Daoy (cell line): ENCODE data around the gene FPR1. TPM values are rescaled to one million over a fixed set of nuclear protein-coding genes. Genes with fewer than 3 reads are reported as not detected.

ENCODE experiments used
- DNase-seq: peaks from one replicate; pipeline ENCODE4 v3.0.0-alpha.2; 2015; ENCODE audit warnings: low read depth
- total RNA-seq: library from RNA; depleted of rRNA; stranded (reverse); fragments of >200 nt; shearing (Covaris generic); gene quantifications from 2 replicates; pipeline ENCODE4 v1.2.3, GENCODE V29; 2014

Gene FPR1
- total RNA-seq, 1 experiment from 2014 or later: 0.74 TPM

DNA sequence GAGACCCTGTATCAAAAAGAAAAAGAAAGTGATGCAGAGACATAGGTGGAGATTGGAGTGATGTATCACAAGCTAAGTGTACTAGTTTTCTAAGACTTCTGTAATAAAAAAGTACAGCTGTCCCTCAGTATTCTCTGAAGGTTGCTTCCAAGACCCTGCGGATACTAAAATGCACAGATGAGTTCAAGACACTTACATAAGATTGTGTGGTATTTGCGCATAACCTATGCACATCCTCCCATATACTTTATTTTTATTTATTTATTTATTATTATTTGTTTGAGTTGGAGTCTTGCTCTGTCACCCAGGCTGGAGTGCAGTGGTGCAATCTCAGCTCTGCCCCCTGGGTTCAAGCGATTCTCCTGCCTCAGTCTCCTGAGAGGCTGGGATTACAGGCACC, 14.3 kb downstream of the FPR1 start:
- DNase-seq: no peak

DNA sequence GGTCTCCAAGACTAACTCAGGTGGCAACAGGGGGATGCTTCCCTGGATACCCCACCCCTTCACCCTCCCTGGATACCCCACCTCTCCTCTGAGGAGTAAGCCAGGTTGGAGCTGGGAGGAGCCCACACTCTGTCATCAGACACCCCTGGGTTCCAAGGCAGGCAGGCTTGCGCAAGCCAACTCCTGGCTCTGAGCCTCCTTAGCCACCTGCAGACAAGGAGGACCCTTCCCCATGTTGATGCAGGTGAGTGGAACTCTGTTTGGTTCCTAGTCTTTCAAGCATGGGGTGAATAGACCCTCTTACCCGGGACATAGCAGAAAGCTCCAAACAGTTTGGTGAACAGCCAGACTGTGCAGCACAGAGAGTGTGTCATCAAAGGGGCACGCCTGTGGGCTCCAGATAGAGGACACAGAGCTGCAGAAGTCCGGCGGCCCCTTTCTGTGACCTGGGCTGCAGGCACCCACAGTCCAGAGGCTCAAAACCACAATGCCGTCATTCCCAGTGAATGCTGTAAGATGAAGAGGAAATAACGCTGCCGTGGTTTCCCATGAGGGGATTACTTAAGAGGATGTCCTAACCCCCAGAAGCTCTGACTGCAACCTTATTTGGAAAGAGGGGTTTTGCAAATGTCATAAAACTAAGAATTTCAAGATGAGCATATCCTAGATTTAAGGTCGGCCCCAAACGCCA, 15.8 kb downstream of the FPR1 start:
- peak; percentile 80 for DNase-seq

DNA sequence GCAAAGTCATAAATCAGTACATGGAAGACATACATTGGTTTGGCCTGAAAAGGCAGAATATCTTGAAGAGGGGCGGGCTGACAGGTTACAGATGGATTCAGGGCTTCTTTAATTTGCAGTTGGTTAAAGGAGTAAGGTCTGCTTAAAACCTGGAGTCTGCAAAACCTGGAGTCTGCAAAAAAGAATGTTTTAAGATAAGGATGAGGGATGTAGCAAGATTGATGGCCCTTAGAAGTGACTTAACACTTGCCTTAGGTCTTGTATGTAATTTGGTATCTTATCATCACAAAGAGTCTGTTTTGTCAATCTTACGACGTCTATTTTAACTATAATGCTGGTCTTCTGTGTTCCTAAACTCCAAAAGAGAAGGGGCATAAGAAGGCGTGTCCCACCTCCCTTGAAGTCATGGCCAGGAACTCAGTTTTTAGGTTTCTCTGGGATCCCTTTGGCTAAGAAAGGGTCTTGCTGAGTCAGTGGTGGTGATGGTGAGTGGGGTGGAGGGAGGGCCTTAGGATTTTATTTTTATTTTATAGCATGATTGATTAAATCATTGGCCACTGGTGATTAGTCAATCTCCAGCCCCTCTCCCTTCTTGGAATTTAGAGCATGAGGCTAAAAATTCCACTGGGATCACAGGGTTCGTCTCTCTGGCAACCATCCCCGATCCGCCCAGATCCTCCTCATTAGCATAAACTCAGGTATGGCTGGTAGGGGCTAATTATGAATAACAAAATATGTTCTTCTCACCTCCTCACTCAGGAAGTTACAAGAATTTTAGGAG, 17.7 kb downstream of the FPR1 start:
- no peak for DNase-seq

DNA sequence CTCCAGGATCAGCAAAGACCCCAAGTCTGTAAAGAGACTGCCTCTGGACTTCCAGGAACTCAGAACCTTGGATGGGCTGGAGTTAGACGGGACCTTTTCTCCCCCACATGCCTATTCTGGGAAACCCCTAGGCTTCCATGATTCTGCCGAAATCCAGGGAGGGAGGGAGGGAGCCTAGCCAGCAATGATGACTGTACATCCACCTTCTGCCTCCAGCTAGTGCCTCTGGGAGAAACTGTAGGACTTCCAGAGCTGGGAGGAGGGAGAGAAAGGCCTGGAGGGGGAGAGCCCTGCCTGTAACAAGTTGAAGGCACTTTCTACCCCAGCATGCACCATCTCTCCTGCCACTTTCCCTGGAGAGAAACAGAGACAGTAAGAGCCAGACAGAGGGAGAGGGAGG, 21.9 kb downstream of the FPR1 start:
- DNase-seq: no peak

DNA sequence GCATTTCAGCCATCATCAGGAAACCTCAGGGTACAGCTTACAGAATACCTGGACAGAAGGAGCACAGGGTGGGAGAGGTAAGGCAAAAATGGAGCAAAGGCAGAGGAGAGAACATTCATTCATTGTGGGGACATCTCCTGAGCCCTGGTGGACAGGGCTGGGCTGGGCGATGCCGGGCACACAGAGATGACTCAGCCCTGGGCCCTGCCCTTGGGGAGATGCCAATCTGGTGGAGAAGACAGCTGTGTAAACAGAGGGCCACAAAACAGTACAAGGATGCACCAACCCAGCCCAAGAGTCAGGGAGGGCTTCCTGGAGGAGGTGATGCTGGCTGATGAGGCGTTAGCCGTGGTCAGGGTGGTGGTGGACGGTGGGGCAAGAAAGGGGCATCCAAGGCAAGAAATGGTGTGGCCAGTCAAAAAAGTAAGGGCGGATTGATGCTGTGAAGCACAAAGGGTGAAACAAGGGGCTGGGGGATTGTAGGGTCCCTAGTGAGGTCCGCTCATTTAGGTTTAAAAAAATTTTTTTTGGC, 24.3 kb downstream of the FPR1 start:
- DNase-seq: peak; percentile 86

DNA sequence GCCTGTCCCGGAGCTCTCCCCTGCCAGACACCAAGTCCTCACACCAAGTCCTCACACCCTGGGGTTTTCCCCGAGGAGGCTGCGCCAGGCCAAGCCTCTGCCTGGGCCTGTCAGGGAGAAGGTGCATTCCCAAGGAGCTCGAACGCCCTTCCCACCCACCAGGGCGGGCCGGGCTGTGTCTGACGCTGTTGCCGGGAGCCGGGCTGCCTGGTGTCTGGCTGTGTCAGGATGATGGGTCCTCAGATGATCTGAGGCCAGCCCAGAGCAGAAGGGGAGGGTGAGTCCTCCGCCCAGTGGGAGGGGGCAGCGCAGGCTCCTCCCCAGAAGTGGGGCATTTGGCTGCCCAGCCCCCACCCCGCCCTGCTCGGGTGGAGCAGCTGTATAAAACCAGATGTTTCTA, 25.6 kb downstream of the FPR1 start:
- DNase-seq: peak; percentile 85

DNA sequence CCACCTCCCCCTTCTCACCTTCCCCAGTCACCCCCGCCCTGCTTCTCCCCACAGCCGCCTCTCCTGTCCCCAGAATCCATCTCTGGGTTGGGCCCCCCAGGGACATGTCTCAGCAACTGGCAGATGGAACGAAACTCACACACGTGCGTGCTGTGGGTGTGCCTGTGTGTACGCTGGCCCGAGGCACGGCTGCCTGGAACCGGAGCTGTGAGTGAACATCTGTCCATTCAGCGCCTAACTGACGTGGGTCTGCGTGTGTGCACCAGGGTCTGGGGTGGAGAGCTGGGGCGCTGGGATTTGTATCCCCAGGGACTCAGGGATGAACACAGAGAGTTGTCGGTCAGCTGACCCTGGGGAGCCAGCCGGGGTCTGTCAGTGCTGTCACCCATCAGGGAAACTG, 27.1 kb downstream of the FPR1 start:
- no peak for DNase-seq

DNA sequence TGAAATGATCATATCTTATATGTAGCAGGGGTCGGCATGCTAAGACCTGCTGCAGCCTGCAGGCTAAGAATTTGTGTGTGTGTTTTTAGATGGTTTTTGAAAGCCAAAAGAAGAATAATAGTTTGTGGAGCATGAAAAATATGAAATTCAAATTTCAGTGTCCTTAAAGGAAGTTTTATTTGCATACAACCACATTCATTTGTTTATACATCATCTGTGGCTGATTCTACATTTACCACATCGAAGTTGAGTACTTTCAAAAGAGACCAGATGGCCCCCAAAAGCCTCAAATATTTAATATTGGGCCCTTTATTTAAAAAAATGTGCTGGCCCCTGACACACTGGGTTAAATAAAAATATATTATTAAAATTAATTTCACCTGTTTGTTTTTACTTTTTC, 29.2 kb downstream of the FPR1 start:
- no peak for DNase-seq

DNA sequence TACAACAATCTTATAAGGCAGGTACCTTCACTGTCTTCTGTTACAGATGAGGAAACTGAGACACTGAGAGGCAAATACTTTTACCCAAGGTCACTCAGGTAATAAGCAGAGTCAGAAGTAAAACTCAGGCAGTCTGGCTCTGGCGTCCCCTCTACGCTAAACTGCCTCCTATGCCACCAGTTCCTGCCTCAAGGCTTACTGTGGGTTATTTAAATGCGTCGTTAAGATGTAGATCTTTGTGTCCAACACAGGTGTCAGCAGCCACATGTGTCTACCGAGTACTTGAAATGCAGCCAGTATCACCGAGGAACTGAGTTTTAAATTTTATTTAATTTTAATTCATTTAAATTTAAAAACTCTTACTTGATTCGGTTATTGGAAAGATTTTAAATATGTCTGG, 29.8 kb downstream of the FPR1 start:
- no peak for DNase-seq

DNA sequence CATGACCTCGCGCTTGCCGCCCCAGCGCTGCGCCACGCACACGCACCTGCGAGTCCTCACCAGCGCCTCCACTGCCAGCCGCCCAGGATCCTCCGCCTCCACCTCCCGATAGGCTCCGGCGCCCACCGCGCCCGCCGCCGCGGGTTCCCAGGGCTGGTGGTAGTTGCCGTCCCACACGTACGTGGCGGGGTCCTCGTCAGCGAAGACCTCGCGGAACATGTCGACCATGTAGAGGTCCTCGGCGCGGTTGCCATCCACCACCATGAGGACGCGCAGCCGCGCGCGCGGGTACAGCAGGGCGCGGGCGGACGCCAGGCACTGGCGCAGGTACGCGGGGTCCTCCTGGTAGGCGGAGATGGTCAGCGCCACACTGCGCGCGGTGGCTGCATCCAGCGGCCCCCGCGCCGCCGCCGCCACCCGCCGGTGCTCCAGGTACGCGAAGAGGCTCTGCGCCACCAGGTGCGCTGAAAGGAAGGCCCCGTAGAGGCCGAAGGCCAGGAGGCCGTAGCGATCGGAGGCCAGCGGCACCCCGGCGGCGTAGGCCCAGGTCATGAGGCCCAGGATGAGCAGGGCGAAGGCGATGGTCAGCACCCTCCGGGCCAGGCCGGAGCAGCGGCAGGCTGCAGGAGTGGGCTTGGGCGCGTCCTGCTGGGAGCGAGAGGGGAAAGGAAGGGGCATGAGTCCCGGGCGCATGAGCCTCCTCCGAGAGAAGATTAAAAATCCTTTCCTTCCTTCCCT, 32.3 kb downstream of the FPR1 start:
- no peak for DNase-seq

DNA sequence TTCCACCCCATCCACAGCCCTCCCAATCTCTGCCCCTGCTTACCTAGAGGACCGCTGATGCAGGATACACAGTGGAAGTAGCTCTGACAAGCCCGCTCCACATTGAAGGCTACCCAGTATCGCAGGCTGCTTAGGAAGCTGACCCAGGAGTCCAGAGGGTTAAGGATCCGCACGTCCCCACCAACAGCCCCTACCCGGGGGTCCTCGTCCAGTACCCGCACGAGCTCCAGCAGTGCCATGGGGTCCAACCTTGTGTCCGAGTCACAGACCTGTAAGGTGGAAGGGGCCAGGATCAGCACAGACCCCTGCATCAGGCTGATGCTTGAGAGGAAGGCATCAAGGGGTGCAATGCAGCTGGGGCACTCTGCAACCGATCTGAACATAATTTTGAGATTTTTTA, 34.8 kb downstream of the FPR1 start:
- DNase-seq: no peak

DNA sequence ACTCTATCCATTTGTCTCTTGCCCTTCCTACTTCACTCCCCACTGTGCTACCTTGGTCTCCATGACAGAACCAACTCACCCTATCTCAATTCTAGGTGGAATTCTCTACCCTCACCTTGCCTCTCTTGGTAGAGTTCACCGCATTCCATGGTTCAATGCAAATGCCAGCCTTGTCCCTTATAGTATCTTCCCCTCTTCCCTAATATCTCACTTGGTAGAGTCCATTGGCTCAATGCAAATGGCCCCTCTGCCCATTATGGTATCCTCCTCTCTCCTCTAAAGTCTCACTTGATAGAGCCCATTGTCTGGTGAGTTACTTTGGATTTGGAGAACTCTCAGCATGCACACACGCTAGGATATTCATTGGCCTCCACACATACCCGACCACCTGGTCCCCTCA, 35.8 kb downstream of the FPR1 start:
- no peak for DNase-seq

DNA sequence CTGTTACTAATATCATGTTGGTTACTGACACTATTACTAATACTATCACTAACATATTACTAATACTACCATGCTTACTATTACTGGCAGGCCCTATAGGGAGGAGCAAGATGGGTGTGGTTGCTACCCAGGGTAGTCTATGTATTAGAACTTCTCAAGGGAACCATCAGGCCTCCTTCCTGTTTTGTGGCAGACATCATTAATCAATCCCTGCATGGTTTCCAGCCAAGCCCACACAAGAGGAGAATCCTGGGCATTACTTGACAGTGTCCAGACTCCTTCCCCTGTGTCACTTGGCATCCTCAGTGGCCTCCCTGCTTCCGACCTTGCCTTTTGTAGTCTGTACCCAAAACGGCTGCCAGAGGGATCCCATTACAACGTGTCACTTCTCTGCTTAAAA, 36.8 kb downstream of the FPR1 start:
- no peak for DNase-seq

DNA sequence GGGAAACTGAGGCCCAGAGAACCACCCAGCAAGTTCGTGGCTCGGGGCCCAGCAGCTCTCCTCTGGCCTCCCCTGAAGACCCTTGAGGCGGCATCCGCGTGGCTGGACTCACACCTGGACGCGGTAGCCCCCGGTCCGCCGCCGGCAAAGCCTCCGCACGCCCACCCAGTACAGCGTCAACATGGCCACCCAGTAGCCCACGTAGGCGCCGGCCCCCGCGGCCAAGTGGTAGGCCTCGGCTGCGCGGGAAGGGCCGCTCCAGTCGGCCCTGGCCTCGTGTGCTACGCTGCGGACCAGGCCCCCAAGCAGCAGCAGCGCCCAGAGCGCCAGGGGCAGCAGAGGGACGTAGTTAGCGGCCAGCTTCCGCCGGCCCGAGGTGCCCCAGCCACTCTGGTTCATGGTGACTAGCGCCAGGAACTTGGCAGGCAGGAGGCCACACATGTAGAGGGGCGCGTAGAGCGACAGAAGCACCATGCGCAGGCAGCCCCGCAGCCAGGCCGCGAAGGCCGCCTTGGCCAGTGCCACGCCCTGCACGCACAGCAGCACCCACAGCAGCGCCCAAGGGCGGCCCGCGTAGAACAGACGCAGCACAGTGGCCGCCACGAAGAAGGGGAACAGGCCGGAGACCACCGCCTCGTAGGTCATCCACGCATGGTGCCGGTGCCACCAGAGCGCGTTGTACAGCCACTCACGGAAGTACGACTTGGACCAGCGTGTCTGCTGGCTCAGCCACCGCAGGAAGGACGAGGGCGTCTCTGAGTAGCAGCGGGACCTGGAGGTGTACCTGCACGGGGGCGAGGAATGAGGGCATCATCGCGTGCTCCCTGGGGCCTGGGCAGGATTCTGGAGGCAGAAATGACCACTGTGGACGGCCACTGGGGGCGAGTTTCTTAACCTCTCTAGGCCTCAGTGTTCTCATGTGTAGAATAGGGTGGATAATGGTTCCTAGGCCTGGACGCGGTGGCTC, 38.1 kb downstream of the FPR1 start:
- no peak for DNase-seq

DNA sequence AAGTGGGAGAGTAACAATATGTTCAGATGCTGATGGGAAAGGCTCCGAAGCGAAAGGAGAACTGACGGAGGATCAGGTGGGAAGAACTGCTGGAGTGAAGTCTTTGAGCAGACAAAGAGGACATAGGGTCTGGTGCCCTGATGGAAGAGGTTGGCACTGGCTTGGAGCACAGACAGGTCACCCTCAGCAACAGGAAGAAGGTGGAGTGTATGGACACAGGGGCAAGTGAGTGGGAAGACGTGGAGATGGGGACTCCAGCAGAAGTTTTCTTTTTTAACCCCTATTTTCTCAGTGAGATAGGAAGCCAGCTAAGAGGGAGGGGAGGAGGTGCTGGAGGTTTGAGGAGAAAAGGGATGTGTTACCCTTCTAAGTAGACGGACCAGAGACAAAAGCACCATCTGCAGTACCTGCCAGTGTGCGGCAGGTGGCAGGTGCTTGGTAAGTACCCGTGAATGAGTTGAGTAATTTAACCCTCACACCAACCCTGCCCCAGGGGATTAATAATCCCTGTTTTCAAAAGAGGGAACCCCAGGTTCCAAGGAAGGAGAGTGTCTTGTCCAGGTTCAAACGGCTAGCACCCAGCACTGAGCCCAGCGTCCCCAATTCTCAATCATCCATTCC, 39.1 kb downstream of the FPR1 start:
- peak; percentile 72 for DNase-seq

DNA sequence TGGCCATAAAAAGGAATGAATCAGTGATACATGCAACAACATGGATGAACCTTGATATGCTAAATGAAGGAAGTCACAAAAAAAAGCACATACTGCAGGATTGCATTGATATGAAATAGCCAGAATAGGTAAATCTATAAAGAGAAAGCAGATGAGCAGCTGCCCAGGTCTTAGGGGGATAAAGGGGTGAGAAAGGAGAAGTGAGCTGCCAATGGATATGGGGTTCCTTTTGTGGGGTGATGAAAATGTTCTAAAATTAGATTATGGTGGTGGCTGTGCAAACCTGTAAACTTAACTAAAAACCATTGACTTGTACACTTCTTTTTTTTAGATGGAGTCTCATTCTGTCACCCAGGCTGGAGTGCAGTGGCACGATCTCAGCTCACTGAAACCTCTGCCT, 40.0 kb downstream of the FPR1 start:
- DNase-seq: no peak

DNA sequence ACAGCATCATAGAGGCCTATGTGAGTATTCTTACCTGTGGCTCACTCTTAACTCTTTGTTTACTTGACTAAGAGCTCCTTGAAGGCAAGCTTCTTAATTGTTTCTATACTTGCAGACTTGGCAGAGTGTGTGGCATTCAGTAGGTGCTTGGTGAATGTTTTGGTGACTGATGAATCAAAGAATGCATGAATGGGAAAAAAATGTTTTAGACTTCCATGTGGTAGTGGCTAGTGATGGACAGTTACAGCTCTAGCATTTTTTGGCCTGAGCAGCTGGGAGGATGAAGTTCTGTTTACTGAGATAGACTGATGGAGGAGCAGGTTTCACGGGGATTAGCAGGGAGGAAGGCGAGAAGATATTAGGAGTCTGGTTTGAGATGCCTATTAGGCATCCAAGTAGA, 41.5 kb downstream of the FPR1 start:
- DNase-seq: no peak

DNA sequence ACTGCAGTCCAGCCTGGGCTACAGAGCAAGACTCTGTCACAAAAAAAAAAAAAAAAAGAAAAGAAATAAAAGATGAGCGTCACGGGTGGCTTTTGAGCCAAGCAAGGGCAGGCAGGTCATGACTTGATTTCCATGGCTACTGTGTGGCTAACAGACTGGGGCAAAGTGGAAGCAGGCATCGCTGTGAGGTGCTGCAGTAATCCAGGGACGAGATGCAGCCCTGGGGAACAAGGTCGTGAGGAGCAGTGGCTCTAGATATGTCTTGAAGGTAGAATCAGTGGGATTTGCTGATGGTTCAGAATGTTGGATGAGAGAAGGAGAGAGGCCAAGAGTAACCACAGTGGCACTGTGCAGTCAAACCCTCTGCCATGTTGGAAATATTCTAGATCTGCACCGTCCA, 42.1 kb downstream of the FPR1 start:
- no peak for DNase-seq

DNA sequence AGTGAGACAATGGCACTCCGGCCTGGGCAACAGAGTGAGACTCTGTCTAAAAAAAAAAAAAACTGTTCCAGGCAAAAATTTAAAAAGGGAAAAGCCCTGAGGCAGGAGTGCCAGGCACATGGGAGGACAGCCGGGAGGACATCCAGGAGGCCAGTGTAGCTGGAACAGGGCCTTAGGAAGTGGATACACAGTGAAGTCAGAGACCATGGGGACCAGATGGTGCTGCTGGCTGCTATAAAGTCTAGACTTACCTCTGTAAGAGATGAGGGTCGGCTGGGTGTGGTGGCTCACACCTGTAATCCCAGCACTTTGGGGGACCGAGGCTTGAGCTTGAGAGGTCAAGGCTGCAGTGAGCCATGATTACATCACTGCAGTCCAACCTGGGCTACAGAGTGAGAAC, 42.9 kb downstream of the FPR1 start:
- no peak for DNase-seq

DNA sequence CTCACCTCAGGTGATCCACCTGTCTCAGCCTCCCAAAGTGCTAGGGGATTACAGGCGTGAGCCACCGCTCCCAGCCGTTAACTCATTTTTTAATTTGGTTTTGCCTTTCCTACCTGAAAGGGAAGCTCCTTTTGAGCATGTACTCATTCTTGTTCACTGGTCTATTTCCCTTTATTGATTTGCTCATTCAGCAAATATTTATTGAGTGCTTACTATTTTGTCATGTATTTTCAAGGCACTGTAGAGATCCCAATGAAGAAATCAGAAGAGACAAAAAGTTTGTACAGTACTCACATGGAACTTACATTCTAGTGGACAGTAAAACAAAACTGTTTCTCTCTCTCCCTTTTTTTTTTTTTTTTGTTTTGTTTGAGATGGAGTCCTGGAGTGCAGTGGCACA, 44.8 kb downstream of the FPR1 start:
- DNase-seq: no peak

DNA sequence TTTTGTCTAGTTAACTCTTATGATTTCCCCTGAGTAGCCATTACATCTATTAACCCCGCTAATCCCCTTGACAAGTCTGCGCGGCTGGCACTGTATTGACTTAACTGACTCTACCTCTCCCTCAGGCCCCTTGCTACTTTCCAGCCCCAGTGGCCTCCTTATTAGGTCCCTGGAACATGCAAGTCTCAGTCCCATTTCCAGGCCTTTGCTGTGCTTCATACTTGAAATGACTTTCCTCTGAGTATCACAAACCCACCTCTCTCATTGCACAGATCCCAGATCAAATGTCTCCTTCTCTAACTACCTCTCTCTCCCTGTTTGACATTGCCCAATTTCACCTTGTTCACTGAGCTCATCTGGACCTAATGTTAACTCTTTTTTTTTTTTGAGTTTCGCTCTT, 45.4 kb downstream of the FPR1 start:
- no peak for DNase-seq
